Umbilical cord (tissue), 1 donor: Measurements from ENCODE around the gene PAGE1. TPM values are rescaled to one million over a fixed set of nuclear protein-coding genes. Genes with fewer than 3 reads are reported as not detected.

Experiments used
- total RNA-seq: library from RNA; depleted of rRNA; stranded (reverse); fragments of >200 nt; gene quantifications from one replicate; pipeline ENCODE4 v1.2.3, GENCODE V29; 2014; ENCODE audit warnings: low replicate concordance; ENCODE audit not compliant: insufficient read depth

The PAGE1 gene
- total RNA-seq, 1 donor from 2014 or later = not detected

Other genes starting within 250 kb of the PAGE1 start
- gene GAGE12C, start 163.8 kb downstream of the PAGE1 start, total RNA-seq = not detected
- gene GAGE12D, start 154.3 kb downstream of the PAGE1 start, total RNA-seq = not detected
- not detected for gene GAGE12E, start 144.7 kb downstream of the PAGE1 start, total RNA-seq
- not detected for gene GAGE12F, start 135.1 kb downstream of the PAGE1 start, total RNA-seq
- gene GAGE12G, start 125.6 kb downstream of the PAGE1 start, total RNA-seq = not detected
- gene GAGE12H, start 116.0 kb downstream of the PAGE1 start, total RNA-seq = not detected
- not detected for gene GAGE2A, start 106.5 kb downstream of the PAGE1 start, total RNA-seq
- 1.4 TPM for gene GAGE1, start 97.0 kb downstream of the PAGE1 start, total RNA-seq
- gene PAGE4, start 133.3 kb upstream of the PAGE1 start, total RNA-seq = 2.6 TPM
- gene USP27X, start 183.5 kb upstream of the PAGE1 start, total RNA-seq = 2.4 TPM
- 10.4 TPM for gene CLCN5, start 226.6 kb upstream of the PAGE1 start, total RNA-seq